Stimulated activated CD4-positive, alpha-beta T cell treated with anti-CD3 and anti-CD28 coated beads, Interleukin-4, amount 100 ng/mL, for 48 hours (primary cell): Measurements from ENCODE around the gene CARD10.
"Not testable (repeated sequence)": the region's sequence is repeated elsewhere in the genome, so short reads cannot be mapped to it uniquely, and the experiment has no call there.

Source experiments
- DNase-seq, 2 donors: peaks; one replicate each; pipeline ENCODE4 v3.0.0-alpha.2; 2020; ENCODE audit warnings: low read depth in 2 of 2

The CARD10 gene

GRCh38 chr22:37487129-37487528 is 32.1 kb downstream of the CARD10 start:
- DNase-seq, result no peak

- peak; percentile 62 to 66 for DNase-seq
Measured at GRCh38 chr22:37486224-37486845, 32.9 kb downstream of the CARD10 start, which contains the start of gene MFNG. Gene MFNG, minus strand, starts transcription at chr22:37486384. Its CDS starts 207 bp downstream, at chr22:37486177.

GRCh38 chr22:37485395-37486223 is 33.6 kb downstream of the CARD10 start:
- no peak for DNase-seq

- DNase-seq, result peak; percentile 70 to 76
Measured at GRCh38 chr22:37484480-37485394, 34.5 kb downstream of the CARD10 start.

- DNase-seq, result no peak
Measured at GRCh38 chr22:37483050-37483449, 36.2 kb downstream of the CARD10 start.

GRCh38 chr22:37482244-37482643 is 37.0 kb downstream of the CARD10 start:
- DNase-seq, result no peak

- no peak for DNase-seq
Measured at GRCh38 chr22:37481347-37481907, 37.8 kb downstream of the CARD10 start.

- no peak for DNase-seq
Measured at GRCh38 chr22:37480387-37481346, 38.5 kb downstream of the CARD10 start.

GRCh38 chr22:37479196-37479595 is 40.0 kb downstream of the CARD10 start:
- DNase-seq, result no peak

GRCh38 chr22:37476389-37477329 is 42.6 kb downstream of the CARD10 start:
- no peak for DNase-seq

GRCh38 chr22:37474447-37475090 is 44.6 kb downstream of the CARD10 start:
- no peak for DNase-seq

- DNase-seq, result no peak
Measured at GRCh38 chr22:37473437-37473946, 45.7 kb downstream of the CARD10 start.

- no peak for DNase-seq
Measured at GRCh38 chr22:37472418-37473006, 46.7 kb downstream of the CARD10 start.

GRCh38 chr22:37471727-37472417 is 47.3 kb downstream of the CARD10 start:
- no peak for DNase-seq

- DNase-seq, result no peak
Measured at GRCh38 chr22:37470087-37470445, 49.1 kb downstream of the CARD10 start.

- DNase-seq, result no peak
Measured at GRCh38 chr22:37469416-37470086, 49.7 kb downstream of the CARD10 start.

- DNase-seq, result not testable (repeated sequence)
Measured at GRCh38 chr22:37468201-37468695, 51.0 kb downstream of the CARD10 start.
